ENCODE data around the gene ELL.

DNA sequence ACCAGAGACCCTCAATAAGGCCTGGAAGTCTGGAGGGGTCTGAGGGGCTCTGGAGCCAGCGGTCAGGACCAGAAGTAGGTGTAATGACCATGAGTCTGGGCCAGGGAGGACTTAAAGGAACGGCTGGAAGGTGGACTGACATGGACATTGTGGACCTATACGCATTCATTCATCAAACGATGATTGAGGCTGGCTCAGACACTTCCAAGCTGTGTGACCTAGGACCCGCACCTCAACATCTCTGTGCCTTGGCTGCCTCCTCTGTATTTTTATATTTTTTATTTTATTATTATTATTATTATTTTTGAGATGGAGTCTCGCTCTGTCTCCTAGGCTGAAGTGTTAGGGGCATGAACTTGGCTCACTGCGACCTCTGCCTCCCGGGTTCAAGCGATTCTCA lies 115.1 kb downstream of the ELL start:
- no peak for TF ChIP-seq PPARA (CRISPR knock-in tag; IDR thresholded peaks at IDR 0.05; ENCODE audit: borderline replicate concordance)
- TF ChIP-seq, protein P1, sequence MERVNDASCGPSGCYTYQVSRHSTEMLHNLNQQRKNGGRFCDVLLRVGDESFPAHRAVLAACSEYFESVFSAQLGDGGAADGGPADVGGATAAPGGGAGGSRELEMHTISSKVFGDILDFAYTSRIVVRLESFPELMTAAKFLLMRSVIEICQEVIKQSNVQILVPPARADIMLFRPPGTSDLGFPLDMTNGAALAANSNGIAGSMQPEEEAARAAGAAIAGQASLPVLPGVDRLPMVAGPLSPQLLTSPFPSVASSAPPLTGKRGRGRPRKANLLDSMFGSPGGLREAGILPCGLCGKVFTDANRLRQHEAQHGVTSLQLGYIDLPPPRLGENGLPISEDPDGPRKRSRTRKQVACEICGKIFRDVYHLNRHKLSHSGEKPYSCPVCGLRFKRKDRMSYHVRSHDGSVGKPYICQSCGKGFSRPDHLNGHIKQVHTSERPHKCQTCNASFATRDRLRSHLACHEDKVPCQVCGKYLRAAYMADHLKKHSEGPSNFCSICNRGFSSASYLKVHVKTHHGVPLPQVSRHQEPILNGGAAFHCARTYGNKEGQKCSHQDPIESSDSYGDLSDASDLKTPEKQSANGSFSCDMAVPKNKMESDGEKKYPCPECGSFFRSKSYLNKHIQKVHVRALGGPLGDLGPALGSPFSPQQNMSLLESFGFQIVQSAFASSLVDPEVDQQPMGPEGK (CRISPR knock-in tag; IDR thresholded peaks at IDR 0.05; ENCODE audit: borderline replicate concordance), result no peak

Data from SK-N-SH treated with all-trans-retinoic acid at 6 μM for 48 hours (cell line).